HepG2 (cell line): ENCODE data around the gene KCNQ1OT1. TPM values are rescaled to one million over a fixed set of nuclear protein-coding genes. Genes with fewer than 3 reads are reported as not detected.

Experiments used
- CEBPG ChIP-seq: IDR thresholded peaks from 2 replicates; pipeline ENCODE4 v1.6.1; 2016
- TGIF2 ChIP-seq: IDR thresholded peaks from 2 replicates; pipeline ENCODE4 v1.6.1; 2016; ENCODE audit warnings: control low read depth, missing compliant biosample characterization
- YEATS4 ChIP-seq: sonication (generic); formaldehyde crosslinking; IDR thresholded peaks from 2 replicates; pipeline ENCODE4 v1.4.0; 2020; ENCODE audit warnings: missing genetic modification reagents, borderline replicate concordance
- ZC3H4 ChIP-seq: sonication (generic); formaldehyde crosslinking; IDR thresholded peaks from 2 replicates; pipeline ENCODE4 v1.4.0; 2020; ENCODE audit warnings: missing genetic modification reagents, borderline replicate concordance
- ZNF180 ChIP-seq: sonication (generic); formaldehyde crosslinking; IDR thresholded peaks from 2 replicates; pipeline ENCODE4 v1.4.0; 2020; ENCODE audit warnings: low read depth, missing genetic modification reagents, borderline replicate concordance
- ZNF549 ChIP-seq: sonication (generic); formaldehyde crosslinking; IDR thresholded peaks from 2 replicates; pipeline ENCODE4 v1.5.0; 2020; ENCODE audit warnings: missing genetic modification reagents
- polyA plus RNA-seq, 8 experiments: library from polyadenylated mRNA; depleted of rRNA in 3 of 8; stranded (reverse) in 7 of 8; unstranded in 1 of 8; fragments of >200 nt; fragmentation: Illumina TruSeq in 4 of 8; extraction: Trizol in 4 of 8; gene quantifications; 2 replicates each; pipeline versions ENCODE4 v1.2.1 to v1.2.3, GENCODE V29; 2011 to 2016; ENCODE audit warnings: low read depth in 4 of 8, missing spikeins in 1 of 8, mixed read lengths in 1 of 8; ENCODE audit not compliant: insufficient read depth in 1 of 8
- total RNA-seq, 5 experiments: library from RNA; depleted of rRNA; stranded (reverse); fragments of >200 nt; fragmentation: Illumina TruSeq; extraction: Trizol; gene quantifications; 2 replicates each; pipeline ENCODE4 v1.2.3, GENCODE V29; 2016; ENCODE audit warnings: low read depth in 1 of 5
- TF ChIP-seq, protein P1 (sequence below): IDR thresholded peaks from 2 replicates; pipeline ENCODE4 v1.6.1; 2016; ENCODE audit warnings: missing compliant biosample characterization, missing genetic modification reagents, borderline replicate concordance
- TF ChIP-seq, protein P2 (sequence below): sonication (generic); formaldehyde crosslinking; IDR thresholded peaks from 2 replicates; pipeline ENCODE4 v1.4.0; 2020; ENCODE audit warnings: missing genetic modification reagents
- TF ChIP-seq, protein P3 (sequence below): sonication (generic); formaldehyde crosslinking; IDR thresholded peaks from 2 replicates; pipeline ENCODE4 v1.4.0; 2020; ENCODE audit warnings: low read depth, missing genetic modification reagents
- TF ChIP-seq, protein P4 (sequence below): sonication (generic); formaldehyde crosslinking; IDR thresholded peaks from 2 replicates; pipeline ENCODE4 v1.9.0; 2021; ENCODE audit warnings: missing genetic modification reagents, borderline replicate concordance

Gene KCNQ1OT1
- total and polyA plus RNA-seq, 2 of the 13 experiments (the other 11 are each of a cell fraction or from before 2014, with no cell fraction given) = 1.3 to 18.9 TPM

DNA sequence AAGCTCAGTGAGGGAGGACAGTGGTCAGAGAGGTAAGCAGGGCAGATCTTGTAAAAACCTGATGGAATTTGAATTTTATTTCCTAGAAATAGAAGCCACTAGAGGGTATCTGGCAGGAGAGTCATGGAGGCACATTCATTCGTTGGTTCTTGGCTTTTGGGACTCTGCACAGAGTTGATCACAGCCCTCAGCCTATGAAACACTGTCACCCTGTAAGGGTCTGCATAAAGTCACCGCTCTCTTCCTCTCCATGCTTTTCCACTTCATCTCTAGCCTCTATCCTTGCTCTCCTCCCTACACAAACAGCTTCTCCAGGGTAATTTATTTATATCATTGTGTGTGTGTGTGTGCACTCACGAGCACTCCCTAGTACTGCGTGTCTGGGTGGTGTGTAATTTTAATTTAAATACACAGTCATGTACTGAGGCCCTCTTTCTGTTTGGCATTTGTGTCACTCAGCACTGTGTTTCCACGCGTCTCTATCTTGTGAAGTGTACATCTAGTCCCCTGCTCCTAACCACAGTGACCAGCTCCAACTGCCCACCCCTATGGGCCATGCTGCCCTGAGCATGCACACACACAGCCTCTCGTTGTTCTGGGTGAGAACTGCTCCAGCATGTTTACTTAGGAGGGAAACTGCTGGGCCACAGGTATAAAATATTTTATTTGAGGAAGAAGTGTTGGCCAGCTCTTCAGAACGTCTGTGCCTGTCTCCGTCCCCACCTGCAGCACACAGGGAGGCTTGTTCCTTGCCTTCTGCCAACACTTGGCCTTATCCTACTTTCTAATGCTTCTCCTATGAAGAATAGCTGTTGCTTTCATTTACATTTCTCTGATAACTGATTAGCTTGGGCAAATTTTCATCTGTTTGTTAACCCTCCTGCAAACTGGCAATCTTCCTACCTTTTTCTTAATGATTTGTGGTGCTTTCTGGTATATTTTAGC, 4.5 kb downstream of the KCNQ1OT1 start (continued):
- TF ChIP-seq, protein P1, sequence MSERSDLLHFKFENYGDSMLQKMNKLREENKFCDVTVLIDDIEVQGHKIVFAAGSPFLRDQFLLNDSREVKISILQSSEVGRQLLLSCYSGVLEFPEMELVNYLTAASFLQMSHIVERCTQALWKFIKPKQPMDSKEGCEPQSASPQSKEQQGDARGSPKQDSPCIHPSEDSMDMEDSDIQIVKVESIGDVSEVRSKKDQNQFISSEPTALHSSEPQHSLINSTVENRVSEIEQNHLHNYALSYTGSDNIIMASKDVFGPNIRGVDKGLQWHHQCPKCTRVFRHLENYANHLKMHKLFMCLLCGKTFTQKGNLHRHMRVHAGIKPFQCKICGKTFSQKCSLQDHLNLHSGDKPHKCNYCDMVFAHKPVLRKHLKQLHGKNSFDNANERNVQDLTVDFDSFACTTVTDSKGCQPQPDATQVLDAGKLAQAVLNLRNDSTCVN (CRISPR knock-in tag) = no peak
- TF ChIP-seq ZNF549 (no peak), TGIF2 (CRISPR knock-in tag) (0 out of 2 replicates have a peak, but pooled peaks have one; percentile 39), ZC3H4 (CRISPR knock-in tag) (peak; percentile 81), YEATS4 (CRISPR knock-in tag) (no peak), ZNF180 (CRISPR knock-in tag) (no peak), CEBPG (no peak)
- TF ChIP-seq, protein P2, sequence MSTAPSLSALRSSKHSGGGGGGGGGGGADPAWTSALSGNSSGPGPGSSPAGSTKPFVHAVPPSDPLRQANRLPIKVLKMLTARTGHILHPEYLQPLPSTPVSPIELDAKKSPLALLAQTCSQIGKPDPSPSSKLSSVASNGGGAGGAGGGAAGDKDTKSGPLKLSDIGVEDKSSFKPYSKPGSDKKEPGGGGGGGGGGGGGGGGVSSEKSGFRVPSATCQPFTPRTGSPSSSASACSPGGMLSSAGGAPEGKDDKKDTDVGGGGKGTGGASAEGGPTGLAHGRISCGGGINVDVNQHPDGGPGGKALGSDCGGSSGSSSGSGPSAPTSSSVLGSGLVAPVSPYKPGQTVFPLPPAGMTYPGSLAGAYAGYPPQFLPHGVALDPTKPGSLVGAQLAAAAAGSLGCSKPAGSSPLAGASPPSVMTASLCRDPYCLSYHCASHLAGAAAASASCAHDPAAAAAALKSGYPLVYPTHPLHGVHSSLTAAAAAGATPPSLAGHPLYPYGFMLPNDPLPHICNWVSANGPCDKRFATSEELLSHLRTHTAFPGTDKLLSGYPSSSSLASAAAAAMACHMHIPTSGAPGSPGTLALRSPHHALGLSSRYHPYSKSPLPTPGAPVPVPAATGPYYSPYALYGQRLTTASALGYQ (CRISPR knock-in tag) = no peak
- TF ChIP-seq, protein P3, sequence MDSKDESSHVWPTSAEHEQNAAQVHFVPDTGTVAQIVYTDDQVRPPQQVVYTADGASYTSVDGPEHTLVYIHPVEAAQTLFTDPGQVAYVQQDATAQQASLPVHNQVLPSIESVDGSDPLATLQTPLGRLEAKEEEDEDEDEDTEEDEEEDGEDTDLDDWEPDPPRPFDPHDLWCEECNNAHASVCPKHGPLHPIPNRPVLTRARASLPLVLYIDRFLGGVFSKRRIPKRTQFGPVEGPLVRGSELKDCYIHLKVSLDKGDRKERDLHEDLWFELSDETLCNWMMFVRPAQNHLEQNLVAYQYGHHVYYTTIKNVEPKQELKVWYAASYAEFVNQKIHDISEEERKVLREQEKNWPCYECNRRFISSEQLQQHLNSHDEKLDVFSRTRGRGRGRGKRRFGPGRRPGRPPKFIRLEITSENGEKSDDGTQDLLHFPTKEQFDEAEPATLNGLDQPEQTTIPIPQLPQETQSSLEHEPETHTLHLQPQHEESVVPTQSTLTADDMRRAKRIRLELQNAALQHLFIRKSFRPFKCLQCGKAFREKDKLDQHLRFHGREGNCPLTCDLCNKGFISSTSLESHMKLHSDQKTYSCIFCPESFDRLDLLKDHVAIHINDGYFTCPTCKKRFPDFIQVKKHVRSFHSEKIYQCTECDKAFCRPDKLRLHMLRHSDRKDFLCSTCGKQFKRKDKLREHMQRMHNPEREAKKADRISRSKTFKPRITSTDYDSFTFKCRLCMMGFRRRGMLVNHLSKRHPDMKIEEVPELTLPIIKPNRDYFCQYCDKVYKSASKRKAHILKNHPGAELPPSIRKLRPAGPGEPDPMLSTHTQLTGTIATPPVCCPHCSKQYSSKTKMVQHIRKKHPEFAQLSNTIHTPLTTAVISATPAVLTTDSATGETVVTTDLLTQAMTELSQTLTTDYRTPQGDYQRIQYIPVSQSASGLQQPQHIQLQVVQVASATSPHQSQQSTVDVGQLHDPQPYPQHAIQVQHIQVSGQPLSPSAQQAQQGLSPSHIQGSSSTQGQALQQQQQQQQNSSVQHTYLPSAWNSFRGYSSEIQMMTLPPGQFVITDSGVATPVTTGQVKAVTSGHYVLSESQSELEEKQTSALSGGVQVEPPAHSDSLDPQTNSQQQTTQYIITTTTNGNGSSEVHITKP (CRISPR knock-in tag) = no peak
- TF ChIP-seq, protein P4, sequence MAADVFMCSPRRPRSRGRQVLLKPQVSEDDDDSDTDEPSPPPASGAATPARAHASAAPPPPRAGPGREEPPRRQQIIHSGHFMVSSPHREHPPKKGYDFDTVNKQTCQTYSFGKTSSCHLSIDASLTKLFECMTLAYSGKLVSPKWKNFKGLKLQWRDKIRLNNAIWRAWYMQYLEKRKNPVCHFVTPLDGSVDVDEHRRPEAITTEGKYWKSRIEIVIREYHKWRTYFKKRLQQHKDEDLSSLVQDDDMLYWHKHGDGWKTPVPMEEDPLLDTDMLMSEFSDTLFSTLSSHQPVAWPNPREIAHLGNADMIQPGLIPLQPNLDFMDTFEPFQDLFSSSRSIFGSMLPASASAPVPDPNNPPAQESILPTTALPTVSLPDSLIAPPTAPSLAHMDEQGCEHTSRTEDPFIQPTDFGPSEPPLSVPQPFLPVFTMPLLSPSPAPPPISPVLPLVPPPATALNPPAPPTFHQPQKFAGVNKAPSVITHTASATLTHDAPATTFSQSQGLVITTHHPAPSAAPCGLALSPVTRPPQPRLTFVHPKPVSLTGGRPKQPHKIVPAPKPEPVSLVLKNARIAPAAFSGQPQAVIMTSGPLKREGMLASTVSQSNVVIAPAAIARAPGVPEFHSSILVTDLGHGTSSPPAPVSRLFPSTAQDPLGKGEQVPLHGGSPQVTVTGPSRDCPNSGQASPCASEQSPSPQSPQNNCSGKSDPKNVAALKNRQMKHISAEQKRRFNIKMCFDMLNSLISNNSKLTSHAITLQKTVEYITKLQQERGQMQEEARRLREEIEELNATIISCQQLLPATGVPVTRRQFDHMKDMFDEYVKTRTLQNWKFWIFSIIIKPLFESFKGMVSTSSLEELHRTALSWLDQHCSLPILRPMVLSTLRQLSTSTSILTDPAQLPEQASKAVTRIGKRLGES = no peak
